B cell (primary cell): Measurements from ENCODE around the gene PRR14L.

Experiments used
- EZH2 ChIP-seq: IDR thresholded peaks from 2 replicates; pipeline ENCODE4 v1.6.1; 2012; ENCODE audit warnings: borderline replicate concordance, low read depth, mild to moderate bottlenecking, moderate library complexity, low read length; ENCODE audit not compliant: insufficient read depth, poor library complexity, severe bottlenecking
- TF ChIP-seq, protein P1 (sequence below): fragments of 200-600 bp; IDR thresholded peaks from one replicate; pipeline ENCODE4 v1.8.0; 2022; ENCODE audit warnings: antibody characterized with exemption, mild to moderate bottlenecking

- TF ChIP-seq, protein P1, sequence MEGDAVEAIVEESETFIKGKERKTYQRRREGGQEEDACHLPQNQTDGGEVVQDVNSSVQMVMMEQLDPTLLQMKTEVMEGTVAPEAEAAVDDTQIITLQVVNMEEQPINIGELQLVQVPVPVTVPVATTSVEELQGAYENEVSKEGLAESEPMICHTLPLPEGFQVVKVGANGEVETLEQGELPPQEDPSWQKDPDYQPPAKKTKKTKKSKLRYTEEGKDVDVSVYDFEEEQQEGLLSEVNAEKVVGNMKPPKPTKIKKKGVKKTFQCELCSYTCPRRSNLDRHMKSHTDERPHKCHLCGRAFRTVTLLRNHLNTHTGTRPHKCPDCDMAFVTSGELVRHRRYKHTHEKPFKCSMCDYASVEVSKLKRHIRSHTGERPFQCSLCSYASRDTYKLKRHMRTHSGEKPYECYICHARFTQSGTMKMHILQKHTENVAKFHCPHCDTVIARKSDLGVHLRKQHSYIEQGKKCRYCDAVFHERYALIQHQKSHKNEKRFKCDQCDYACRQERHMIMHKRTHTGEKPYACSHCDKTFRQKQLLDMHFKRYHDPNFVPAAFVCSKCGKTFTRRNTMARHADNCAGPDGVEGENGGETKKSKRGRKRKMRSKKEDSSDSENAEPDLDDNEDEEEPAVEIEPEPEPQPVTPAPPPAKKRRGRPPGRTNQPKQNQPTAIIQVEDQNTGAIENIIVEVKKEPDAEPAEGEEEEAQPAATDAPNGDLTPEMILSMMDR: no peak
- TF ChIP-seq EZH2: no peak
Observed at GRCh38 chr22:31719850-31720471, 30.0 kb downstream of the PRR14L start.
